HL-60 (cell line): ENCODE results near the gene GADD45GIP1.

ENCODE experiments used
- DNase-seq, 2 experiments: peaks; one replicate each; pipeline ENCODE4 v3.0.0-alpha.2; 2010 to 2020; ENCODE audit warnings: low read depth in 1 of 2, low spot score in 1 of 2
- H3K27ac ChIP-seq: fragments of 250-450 bp; sonication (Bioruptor Pico); replicated peaks from 2 replicates; pipeline ENCODE4 v1.5.1; 2020; ENCODE audit warnings: mild to moderate bottlenecking, moderate library complexity
- H3K27me3 ChIP-seq: fragments of 250-450 bp; sonication (Bioruptor Pico); 2 replicates; pipeline ENCODE4 v1.5.1; 2021; ENCODE audit warnings: mild to moderate bottlenecking, moderate library complexity; ENCODE audit not compliant: insufficient read depth, poor library complexity, severe bottlenecking
- H3K4me3 ChIP-seq: replicated peaks from 2 replicates; pipeline ENCODE4 v1.5.1; 2011; ENCODE audit warnings: mild to moderate bottlenecking, control low read depth, low read length; ENCODE audit not compliant: insufficient read depth
- CTCF ChIP-seq: IDR thresholded peaks from one replicate; pipeline ENCODE4 v1.5.1; 2011; ENCODE audit warnings: low read length, control low read depth, inconsistent platforms; ENCODE audit not compliant: insufficient read depth
- GABPA ChIP-seq: IDR thresholded peaks from 2 replicates; pipeline ENCODE4 v1.6.1; 2012; ENCODE audit warnings: low read depth
- POLR2AphosphoS5 ChIP-seq: IDR thresholded peaks from 2 replicates; pipeline ENCODE4 v1.6.1; 2012; ENCODE audit warnings: low read depth
- REST ChIP-seq: IDR thresholded peaks from 2 replicates; pipeline ENCODE4 v1.6.1; 2012; ENCODE audit warnings: low read depth; ENCODE audit not compliant: insufficient replicate concordance
- SPI1 ChIP-seq: IDR thresholded peaks from 2 replicates; pipeline ENCODE4 v1.6.1; 2012; ENCODE audit warnings: low read depth, mild to moderate bottlenecking, borderline replicate concordance

Gene GADD45GIP1

DNA sequence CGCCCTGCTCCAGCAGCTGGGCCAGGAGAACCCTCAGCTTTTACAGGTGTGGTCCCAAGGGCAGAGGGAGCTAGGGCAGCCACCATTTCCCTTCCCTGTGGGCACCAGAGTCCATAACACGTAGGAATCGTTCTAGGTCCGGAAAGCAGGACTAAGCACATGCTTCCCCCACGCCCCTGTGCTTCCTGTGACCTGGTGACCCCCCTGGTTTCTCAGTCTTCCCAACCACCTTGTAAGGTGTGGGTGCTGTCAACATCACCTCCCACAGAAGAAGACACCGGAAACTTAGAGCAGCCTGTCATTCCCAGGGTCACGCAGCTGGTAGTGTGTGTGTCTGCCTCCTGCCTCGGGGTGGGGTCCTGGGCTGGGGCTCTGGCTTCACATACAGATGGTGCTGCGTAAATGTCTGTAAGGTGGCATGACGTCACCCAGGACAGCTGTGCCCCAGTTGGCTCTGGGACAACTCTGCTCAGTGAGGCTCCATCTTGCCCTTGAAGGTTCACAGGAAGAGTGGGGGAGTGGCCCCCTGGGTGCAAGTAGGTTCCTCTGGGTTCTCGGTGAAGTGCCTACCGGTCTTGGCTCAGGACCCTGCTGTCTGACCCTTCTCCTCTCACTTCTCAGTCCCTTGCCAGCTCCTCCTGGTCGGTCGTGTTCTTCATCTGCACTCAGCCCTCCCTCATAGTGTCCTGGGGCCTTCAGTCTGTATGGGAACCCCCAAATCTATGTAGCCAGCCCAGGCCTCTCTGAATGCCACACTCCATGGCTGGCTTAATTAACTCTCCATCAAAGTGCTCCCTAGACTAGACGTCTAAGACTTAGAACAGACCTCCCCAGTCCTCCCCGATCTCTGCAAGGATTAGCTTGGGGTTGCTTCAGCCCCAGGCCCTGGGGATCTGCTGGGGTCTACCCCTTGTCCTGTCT lies 7.4 kb downstream of the GADD45GIP1 start:
- H3K27me3 ChIP-seq: no peaks in the 10 kb centered on the region
- DNase-seq: no peak
- H3K4me3 ChIP-seq: no peak overlapping the region
- H3K27ac ChIP-seq: peak overlapping the region; percentile 33
- TF ChIP-seq POLR2AphosphoS5 (no peak), REST (no peak), GABPA (no peak), SPI1 (no peak), CTCF (no peak)

- DNase-seq: no peak
- TF ChIP-seq CTCF (no peak), SPI1 (no peak), POLR2AphosphoS5 (no peak), REST (no peak), GABPA (no peak)
- no peak overlapping the region for H3K4me3 ChIP-seq
- no peaks in the 10 kb centered on the region for H3K27me3 ChIP-seq
- 0 out of 2 replicates have a peak overlapping the region, but pooled peaks have one; percentile 4 for H3K27ac ChIP-seq
Measured at GRCh38 chr19:12948612-12949362, 8.2 kb downstream of the GADD45GIP1 start.

DNA sequence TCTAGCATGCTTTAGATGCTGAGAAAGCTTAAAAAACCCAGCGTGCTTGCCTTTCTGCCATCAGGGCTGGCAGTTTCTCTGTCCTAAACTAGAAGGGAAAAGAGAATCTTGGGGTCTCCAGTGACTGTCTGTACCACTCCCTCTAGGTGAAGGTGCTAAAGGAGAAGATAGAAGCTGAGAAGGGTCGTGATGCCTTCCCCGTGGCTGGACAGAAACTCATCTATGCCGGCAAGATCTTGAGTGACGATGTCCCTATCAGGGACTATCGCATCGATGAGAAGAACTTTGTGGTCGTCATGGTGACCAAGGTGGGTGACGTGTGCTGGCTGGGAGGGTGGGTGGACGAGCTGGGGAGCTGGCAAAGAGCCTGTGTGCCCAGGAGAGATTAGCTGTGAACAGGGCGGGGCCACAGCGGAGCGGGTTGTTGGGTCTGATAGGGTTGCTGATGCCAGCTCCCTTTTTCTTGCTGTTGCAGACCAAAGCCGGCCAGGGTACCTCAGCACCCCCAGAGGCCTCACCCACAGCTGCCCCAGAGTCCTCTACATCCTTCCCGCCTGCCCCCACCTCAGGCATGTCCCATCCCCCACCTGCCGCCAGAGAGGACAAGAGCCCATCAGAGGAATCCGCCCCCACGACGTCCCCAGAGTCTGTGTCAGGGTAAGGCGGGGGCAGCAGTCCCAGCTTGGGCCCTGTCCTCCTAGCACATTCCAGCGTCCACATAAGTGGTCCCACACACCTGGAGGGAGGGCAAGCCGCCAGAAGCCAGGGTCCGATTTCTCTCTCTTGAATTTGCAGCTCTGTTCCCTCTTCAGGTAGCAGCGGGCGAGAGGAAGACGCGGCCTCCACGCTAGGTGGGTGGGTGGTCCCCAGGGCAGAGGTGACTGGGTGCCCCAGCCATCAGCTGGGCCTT lies 9.1 kb downstream of the GADD45GIP1 start:
- no peak for DNase-seq
- peak overlapping the region; percentile 75 for H3K27ac ChIP-seq
- no peak for TF ChIP-seq SPI1
- no peak overlapping the region for H3K4me3 ChIP-seq
- no peaks in the 10 kb centered on the region for H3K27me3 ChIP-seq
